ENCODE results near the gene IFNB1.

DNA sequence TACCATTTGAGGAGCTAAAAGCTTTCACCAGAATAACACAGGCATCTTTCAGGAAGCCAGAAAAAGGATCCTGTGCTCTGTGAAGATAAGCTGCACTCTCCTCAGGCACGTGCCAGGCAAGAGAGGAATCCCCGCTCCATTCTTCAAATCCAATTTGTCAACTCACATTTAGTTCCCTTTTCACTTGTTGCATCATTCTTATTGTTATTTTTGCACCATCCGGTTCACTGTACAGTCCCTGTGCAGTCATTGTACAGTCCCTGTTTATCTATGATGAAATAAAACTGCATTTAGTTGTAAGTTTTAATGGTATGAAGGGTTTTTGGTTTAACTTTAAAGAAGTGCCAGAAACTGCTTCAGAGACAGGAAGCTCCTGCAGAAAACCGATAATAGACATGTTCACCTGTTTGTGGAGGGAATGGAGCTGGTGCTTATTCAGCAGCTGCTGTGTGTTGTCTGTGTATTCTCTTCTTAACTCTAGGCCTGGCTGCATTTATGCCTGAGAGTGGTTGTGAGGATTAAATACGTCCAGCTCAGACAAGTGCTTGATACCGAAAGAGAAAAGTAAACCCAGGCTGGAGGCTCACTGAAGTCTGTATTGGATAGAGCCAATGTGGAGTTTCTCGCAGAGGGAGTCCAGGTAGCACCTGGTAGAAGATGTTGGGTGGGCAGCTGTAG is 41.5 kb upstream of the IFNB1 start:
- TF ChIP-seq ZNF274 (IDR thresholded peaks at IDR 0.05; ENCODE audit: low read depth, low read length) (no peak), POLR2AphosphoS5 (IDR thresholded peaks at IDR 0.05; ENCODE audit: low read depth, low read length) (no peak), EZH2 (IDR thresholded peaks at IDR 0.05) (no peak), CTCF (IDR thresholded peaks at IDR 0.05 in 2 of 3, conservative IDR thresholded peaks at IDR 0.05 in 1 of 3; ENCODE audit: borderline replicate concordance in 1 of 3, insufficient read depth in 1 of 3, low read depth in 2 of 3, low read length in 2 of 3) (no peak), POLR2A (IDR thresholded peaks at IDR 0.05; ENCODE audit: borderline replicate concordance, extremely low read depth, insufficient read depth, insufficient read length) (no peak)
